Activated CD4-positive, alpha-beta T cell treated with anti-CD3 and anti-CD28 coated beads, Interleukin-2, Interleukin-4, amounts not matched to agents 100 ng/mL and 50 ng/mL, durations not matched to agents 16 hours and 8 hours (primary cell): ENCODE data around the gene GALNT4.

Source experiments
- DNase-seq: peaks from one replicate; pipeline ENCODE4 v3.0.0-alpha.2; 2020; ENCODE audit warnings: low spot score

GALNT4 gene

GRCh38 chr12:89493670-89494302 is 30.8 kb downstream of the GALNT4 start:
- DNase-seq = no peak

- no peak for DNase-seq
Observed at GRCh38 chr12:89492883-89493282, 31.7 kb downstream of the GALNT4 start.

- no peak for DNase-seq
Observed at GRCh38 chr12:89490922-89491321, 33.7 kb downstream of the GALNT4 start.

GRCh38 chr12:89486264-89486663 is 38.3 kb downstream of the GALNT4 start:
- DNase-seq = no peak

- DNase-seq = no peak
Observed at GRCh38 chr12:89484470-89484869, 40.1 kb downstream of the GALNT4 start.

GRCh38 chr12:89481213-89481914 is 43.2 kb downstream of the GALNT4 start:
- no peak for DNase-seq

- DNase-seq = no peak
Observed at GRCh38 chr12:89479982-89480381, 44.6 kb downstream of the GALNT4 start.

- DNase-seq = peak; percentile 19
Observed at GRCh38 chr12:89477633-89478279, 46.8 kb downstream of the GALNT4 start.

- DNase-seq = no peak
Observed at GRCh38 chr12:89476904-89477595, 47.5 kb downstream of the GALNT4 start.

GRCh38 chr12:89476232-89476631 is 48.4 kb downstream of the GALNT4 start:
- no peak for DNase-seq

- no peak for DNase-seq
Observed at GRCh38 chr12:89475203-89475990, 49.2 kb downstream of the GALNT4 start.

GRCh38 chr12:89474615-89475014 is 50.0 kb downstream of the GALNT4 start:
- DNase-seq = peak; percentile 15
